ENCODE results near the gene SCN9A.
"Not testable (repeated sequence)": the region's sequence is repeated elsewhere in the genome, so short reads cannot be mapped to it uniquely, and the experiment has no call there.

DNA sequence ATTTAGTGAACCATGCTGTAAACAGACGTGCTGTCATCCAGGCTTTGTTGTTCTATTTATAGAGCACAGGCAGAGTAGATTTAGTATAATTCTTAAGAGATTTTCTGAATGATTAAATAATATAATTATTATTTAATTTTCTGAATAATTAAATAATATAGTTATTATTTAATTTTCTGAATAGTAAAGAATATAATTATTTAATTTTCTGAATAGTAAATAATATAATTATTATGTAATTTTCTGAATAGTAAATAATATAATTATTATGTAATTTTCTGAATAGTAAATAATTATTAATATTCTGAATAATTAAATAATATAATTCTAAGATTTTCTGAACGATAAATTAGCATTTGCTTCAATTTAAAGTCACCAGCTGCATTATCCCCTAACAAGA is 62.9 kb downstream of the SCN9A start:
- not testable (repeated sequence) for TF ChIP-seq CTCF, POLR2A (IDR thresholded peaks at IDR 0.05)
